HL-60/S4 treated with retinoic acid at 250 ng/mL for 4 days and 3 days (cell line): ENCODE measurements around the gene HHAT.

Experiments used
- in situ Hi-C: fragments of 300-500 bp; cut with MboI; formaldehyde crosslinking; loops from 2 replicates; pipeline ENCODE4 v1.7.0; 2022; ENCODE audit warnings: low sequenced_read_pairs

HHAT gene

DNA sequence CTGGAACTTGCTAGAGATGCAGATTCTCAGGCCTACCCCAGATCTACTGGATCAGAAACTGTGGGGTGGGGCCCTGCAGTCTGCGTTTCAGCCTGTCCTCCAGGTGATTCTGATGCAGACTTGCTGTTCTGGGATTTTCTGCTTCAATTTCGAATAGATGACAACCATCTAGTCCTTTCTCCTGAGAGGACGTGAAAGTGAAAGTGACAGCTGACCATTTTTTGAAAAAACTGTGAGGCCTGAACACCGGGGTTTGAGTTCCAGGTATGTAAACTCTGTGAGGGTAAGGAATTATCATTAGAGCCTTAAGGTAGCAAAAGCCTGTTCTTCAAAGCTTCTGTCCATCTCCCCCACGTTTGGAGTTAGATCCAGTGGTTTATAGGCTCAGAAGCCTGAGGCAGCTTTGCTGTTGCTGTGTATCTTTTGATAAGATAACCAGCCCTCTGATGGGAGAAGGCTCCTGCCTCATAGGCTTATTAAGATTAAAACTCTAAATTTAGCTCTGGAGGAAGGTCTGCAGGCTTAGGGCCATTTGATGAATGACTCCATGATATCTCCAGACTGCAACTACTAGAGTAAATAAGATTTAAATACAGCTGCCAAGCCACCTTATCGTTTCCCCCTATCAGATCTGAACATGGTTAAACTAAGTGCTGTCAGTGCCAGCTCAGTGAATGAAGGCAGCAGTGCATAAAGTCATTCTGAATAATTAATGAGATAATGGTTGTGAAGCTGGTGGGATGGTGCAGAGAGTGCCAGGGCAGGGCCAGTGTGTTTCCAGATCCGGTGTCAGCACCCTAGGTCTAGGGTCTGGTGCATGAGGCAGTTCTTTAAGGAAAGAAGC lies 335.2 kb downstream of the HHAT start:
- in situ Hi-C loops, result no loop called here

DNA sequence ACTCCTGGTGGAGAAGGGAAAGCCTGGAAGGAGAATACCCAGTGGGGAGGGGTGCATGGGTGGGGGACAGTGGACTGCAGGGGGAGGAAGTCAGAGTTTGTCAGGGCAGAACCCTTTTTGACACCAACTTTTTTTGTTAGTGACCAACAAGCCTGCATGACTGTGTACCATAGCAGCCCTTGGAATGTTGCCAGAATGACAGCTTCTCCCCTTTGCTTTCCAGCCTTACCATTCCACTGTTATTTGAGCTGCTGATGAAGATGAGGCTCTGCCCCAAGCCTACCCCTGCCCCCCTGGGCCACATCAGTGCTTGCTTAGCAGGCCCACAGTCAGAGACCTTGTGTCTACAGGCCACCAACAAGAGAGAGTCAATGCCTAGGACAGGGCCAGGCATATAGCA lies 341.2 kb downstream of the HHAT start:
- in situ Hi-C loops, result no loop called here

DNA sequence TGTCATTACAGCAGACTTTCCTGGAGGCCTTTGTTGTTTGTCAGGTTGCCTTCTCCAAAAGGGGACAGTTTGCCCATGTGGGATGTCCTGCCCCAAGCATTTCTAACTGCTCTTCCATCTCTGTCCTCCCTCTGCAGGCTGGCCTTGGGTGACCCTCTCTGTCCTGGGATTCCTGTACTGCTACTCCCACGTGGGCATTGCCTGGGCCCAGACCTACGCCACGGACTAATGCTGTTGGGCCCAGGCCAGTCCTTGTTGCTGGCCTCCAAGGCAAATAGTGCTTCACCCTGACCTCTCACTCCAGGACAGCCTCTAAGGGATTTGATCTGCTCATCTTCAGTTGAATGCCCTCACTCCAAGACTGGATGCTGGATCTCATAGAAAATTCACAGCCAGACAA lies 345.4 kb downstream of the HHAT start:
- in situ Hi-C loops, result no loop called here

DNA sequence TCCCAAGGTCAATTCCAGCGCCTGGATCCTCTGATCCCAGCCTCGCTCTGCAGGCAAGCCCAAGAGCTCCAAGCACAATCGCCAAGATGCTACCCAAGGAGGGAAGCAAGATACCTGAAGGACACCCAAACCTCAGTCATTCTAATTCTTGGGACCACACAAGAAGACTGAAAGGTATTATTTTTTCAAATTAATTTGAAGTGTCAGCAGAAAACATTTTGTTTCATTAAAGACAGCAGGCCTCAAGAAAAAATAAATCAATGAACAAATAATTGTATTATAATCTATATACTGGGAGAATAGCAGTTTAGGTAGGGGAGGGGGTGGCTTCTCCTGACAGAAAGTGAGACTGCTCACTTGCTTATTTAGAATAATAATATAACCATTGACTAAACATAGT lies 347.8 kb downstream of the HHAT start:
- in situ Hi-C loops, result no loop called here

DNA sequence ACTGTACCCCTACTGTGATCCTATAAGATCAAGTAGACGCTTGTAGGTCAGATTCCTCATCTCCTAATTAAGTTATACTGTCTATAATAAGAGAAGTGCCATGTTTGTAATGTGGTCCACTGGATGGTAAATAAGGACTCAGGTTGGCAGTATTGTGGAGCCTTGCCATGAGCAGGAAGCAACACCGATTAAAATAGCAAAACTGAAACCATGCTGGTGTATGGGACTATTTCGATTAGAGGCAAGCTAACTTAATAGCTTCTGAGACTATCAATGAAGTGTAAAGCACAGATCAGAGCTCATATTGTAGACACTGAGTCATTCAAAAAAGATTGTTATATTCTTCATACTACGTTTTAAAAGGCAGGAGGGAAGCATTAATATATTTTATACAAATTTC lies 348.8 kb downstream of the HHAT start:
- in situ Hi-C loops, result no loop called here

DNA sequence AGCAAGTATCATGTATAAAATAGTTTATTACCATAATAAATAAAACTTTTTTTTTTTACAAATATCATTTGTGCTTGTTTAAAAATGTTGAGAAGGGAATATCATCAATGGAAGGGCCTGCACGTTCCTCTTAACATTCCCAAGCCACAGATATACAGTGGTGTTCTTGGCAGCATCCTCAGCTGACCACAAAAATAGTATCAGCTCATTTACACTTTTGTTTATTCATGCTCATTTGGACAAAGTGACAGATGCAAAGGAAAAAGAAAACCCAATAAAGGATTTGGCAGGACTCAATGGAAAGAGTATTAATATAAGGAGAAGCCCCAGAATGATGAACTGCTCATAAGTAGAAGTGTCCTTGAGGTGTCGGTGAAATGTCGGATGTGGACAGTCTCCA lies 349.6 kb downstream of the HHAT start:
- in situ Hi-C loops, result no loop called here

DNA sequence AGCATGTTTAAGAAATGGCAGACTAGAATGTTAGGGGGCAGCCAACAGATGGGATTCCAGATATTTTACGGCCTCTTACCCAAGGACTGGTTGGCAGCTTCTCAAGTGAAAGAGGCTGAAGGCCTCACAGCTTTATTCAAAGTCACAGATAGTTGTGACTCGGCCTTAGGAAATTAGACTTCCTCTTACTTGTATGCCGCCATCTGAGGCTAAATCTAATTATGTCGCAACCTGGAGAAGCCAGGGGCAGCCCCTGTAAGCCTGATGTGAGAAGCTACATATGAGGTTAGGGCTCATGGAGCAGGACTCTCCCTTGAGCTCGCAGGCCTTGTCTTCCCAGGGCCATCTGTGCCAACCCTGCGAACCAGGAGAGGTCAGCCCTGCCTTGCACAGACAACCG lies 352.5 kb downstream of the HHAT start:
- in situ Hi-C loops, result no loop called here

DNA sequence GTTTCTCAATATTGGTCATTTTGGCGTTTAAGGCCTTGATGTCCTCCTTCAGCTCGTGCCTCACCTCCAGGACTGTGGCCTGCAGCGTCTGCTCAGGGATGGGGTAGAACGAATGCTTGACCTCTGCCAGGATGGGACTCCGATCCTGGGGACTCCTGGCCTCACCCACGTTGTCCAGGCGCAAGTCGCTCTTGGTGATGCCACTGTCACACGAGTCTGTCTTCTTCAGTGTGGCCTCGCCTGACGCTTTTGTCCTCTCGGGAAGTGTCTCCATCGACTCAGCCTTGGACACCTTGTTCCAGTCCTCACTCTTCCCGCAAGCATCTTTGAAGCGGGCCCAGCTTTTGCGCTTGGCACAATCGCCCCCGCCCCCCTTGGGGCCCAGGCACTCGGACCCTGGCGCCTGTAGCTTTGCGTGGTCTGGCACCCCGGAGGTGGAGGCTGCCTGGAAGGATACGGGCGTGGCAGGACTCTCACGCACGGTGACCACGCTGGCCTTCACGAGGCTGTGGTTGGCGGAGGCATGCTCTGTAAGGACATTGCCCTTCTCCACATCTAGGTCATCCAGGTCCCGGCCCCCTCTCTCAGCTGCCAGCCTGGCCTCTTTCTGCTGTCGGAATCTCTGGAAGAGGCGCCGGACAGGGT lies 354.8 kb downstream of the HHAT start:
- in situ Hi-C loops, result no loop called here

DNA sequence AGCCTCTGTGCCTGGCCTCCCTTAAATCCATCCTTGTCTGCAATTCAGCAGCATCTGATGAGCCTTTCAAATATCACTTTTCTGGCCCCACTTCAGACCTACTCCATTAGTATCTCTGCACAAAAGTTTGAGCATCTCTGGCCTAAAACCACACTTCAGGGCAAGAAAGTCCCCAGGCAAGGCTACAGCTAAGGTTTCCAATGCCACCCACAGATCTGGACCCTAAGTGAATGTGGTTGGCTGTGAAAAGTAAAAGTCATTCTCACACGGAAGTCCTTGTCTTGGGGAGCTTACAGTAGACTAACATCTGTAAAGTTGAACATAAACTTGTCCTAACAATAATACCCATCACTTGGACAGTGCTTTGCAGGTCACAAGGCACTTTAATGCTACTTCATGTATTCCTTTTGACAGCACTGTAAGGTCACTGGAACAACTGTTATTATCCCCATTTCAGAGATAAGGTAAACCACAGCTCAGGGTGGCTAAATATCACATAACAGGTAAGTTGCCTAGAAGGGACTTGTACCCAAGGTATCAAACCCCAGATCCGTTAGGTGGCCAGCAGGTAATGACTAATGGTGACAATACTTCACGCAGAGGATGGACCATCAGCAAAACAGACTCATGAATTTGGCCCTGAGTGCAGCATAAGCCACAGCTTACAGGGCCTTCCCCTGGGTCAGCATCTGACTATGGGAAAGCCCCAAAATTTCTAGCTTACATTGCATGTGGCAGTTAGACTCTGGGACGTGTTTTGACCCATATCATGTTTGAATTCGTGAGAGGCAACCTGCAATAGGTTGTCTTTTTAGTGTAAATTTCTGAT lies 356.0 kb downstream of the HHAT start:
- in situ Hi-C loops, result no loop called here

DNA sequence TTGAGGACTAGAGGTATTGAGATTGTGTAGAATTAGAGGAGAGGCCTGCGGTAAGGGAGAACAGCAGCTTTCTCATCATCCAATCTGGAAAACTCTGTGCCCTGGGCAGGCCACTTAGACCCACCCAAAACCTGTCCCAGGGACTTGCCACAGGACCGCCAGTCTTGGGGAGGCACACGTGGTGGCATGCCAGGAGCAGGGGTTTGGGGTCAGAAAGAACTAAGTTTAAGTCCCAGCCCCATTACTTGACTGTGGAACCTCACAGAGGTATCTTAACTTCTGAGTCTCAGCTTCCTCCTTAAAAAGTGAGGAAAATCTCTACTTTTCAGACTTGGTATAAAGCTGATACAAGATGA lies 356.6 kb downstream of the HHAT start:
- in situ Hi-C loops, result no loop called here

DNA sequence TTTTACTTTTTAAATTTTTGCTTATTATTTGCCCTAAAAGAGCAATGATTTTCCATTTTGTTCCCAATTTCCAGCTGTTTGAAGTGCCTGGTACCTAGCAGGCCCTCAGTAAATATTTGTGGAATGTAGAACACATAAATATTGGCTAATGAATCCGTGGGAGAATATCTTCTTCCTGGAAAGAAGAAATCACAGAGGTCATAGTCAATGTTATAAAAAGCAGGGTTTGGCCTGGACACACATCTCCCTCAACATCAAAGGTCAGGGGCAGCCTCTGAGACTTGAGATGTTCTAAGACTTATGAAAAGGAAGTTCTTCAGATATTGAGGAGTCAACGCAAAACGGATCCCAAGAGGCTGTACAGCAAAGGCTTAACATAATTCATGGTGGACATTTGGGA lies 358.1 kb downstream of the HHAT start:
- in situ Hi-C loops, result no loop called here

DNA sequence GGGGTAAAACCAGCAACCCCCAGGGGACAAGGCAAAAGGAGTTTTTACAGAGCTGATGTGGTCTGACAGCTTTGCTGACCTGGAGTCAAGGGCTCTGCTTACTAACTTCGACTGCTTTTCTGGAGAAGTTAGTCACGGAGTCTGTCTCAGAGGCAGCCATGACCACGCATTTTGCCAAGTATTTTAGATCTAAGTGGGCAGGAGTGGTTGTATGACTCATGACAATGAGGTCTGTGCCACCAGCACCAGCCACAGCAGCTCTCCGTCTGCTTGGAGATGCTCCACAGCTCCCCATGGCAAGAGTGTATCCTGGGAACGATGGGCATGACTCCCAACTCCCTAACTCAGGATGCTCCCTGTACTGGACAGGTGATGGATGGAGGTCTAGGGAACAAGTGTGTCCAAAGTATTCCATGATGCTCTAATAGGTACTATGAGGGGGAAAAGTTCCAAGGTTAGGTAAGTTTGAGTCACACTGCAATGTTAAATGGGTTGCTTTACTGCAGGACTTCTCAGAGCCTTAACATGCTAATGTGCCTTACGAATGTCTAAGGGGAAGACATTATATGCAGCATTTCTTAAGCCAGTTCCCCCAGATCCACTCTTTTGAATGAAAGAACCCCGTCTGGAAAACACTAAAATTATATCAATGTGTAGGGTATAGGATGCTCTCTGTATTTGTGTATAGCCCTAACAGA lies 359.0 kb downstream of the HHAT start:
- in situ Hi-C loops, result no loop called here

DNA sequence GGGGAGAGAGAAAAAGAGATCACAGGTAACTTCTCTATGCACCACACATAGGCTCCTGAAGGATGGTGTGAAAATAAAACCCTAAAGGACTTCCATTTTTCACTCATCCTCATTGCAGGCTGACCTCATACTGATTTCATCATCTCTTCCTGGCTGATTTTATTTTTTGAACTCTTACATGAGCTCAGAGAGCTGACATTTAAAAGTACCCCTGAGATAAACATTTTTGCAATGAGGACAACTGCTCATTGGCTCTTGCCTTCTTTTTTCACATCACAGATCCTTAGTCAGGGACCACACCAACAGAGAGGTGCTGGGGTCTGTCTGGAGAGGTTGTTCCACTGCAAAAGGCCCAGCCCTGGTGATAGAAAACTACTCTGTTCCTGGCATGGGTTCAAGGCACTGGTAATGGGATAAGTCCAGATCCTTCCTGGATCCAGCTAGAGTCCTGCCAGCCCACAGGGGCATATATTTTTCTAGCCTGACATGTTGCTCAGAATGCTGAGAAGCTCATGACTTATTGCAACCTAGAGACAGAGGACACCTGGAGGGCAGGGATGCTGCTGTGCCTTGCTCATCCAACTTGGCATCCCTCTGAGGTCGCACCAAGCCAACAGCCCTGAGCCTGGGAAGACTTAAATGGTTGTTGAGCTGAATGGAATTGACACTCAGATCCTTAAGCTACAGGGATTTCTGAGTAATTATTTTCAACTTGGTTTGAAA lies 360.0 kb downstream of the HHAT start:
- in situ Hi-C loops, result no loop called here

DNA sequence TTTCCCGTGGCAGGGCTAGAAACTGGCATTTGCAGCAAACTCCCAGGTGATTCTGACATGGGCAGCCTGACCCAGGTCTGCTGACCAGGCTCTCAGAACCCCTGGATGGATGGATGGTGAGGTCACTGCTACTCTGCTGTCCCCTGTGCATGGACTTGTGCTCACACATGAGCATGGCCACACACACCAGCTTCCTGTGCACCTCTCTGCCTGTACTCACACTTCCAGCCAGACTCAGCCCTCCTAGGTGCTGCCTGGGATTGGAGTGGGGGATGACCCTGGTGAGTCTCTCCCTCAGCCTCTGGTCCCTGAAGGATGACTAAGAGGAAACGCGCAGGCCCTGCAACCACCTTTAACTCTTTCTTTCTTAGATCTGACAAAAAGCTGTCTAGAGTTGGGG lies 361.1 kb downstream of the HHAT start:
- in situ Hi-C loops, result no loop called here

DNA sequence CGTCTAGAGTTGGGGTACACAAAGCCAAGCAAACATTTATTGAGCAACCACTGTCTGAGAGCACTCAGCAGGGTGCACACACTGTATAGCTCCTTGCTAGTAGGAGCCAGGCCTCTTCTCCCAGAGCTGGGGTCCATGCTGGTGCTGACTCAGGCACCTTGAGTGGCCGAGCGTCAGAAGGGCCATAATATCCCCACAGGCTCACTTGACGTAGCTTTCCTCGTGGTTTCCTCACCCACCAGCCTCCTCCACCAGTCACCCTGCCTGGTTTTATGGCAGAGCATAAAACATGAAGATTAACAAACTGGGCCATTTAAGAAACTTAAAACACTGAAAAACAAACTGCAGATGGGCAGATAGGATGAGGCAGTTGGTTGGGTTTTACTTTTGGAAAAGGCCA lies 361.5 kb downstream of the HHAT start:
- in situ Hi-C loops, result no loop called here

DNA sequence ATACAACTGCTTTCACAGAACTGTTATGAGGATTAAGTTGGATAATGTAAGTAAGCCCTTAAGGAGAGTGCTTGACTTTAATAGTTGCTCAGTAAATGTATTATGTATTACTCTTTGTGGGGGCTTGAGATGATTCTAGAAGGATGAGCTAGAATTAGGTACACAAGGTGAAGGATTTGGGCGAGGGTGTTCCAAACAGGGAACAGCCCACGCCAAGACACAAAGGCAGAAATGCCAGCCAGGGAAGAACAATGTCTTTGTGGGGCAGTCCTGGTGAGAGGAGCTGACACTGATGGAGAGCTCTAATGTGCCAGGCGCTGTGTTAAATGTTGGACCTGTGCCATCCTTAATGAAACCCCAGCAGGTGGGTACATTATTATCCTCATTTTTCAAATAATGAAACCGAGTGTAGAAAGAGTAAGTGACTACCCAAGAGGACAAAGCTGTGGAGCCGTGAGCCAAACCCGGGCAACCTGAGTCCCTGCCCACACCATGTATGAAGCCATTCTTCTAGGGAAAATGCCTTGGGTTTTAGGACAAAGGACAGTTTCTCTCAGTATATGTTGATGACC lies 362.4 kb downstream of the HHAT start:
- in situ Hi-C loops, result no loop called here

DNA sequence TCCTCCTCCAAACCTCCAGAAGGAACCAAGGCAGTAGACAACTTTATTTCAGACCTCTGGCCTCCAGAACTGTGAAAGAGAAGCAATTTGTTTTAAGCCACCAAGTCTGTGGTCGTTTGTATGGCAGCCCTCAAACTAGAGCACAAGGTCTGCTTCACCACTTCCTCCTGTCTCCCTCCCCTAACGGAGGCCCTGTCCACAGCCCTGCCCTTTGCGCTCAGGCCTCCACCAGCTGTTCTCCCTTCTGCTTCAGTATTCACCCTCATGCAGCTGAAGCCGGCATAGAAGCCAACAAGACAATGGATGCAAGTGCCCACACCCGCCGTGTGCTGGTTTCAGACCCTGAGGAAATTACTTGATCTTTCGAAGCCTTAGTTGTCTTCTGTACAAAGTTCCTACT lies 364.1 kb downstream of the HHAT start:
- in situ Hi-C loops, result no loop called here

DNA sequence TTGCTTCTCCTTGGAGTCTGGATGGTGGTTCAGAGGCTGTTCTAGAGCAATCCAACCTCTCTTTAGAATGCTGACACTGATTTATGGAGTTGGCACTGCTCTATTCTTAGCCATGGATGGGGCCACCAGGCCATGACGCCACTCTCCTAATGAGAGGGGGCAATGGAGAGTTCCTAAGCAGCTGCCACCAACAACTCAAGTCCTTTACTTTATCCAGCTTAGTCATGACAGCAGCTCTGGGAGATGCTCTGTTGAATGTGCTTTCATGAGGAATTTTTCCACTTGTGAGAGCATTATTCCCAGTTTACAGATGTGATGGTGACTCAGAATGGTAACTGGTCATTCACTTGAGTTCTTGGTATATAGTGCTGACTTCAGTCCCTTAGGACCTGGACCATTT lies 366.3 kb downstream of the HHAT start:
- in situ Hi-C loops, result no loop called here

DNA sequence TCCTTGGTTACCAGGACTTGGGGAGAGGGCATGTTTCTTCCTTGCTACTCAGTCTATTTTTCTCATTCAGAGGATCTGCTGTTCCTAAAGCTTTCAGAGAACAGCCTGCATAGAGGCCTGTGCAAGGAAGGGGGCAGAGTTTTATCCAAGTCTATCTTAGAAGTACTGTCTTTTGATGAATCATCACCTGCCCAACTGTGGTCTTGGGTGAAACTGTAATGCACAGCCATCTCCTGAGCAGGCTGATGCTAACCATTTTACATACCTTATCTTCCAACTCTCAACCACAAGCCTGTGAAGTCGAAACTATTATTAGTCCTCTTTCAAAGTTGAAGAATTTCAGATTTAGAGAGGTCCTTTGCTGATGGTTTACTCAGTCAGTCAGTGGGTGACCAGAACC lies 368.0 kb downstream of the HHAT start:
- in situ Hi-C loops, result no loop called here

DNA sequence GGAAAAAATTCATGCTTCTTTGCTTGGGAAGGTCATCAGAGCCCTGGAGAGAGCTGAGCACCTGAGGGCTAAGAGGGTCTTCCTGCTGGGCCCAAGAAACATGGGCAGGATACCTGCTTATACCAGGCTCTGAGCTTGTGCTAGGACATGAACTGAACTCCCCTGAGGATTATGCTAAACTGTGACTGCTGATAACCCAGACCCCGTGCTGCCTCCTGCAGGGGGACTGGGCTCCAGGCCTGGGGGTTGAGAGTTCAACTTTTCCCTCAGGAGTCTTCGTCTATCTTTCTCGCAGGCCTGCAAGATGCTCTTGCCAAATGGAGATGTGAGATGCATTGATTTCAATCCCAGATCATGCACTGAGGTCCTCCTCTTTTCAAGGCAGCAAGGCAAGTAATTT lies 368.5 kb downstream of the HHAT start:
- in situ Hi-C loops, result no loop called here
